GM23338 (cell line): ENCODE measurements around the gene GNAI1. TPM values are rescaled to one million over a fixed set of nuclear protein-coding genes. Genes with fewer than 3 reads are reported as not detected.

ENCODE experiments used
- ATAC-seq: fragments of 200-7000 bp; cut with Tn5 transposase; 3 replicates; pipeline ENCODE4 v1.9.1; 2020
- DNase-seq: peaks from one replicate; pipeline ENCODE4 v3.0.0-alpha.2; 2015; ENCODE audit warnings: low spot score
- H2AFZ ChIP-seq: fragments of 200-600 bp; sonication (generic); 2 replicates; pipeline ENCODE4 v1.8.0; 2016; ENCODE audit warnings: antibody characterized with exemption, mild to moderate bottlenecking, moderate library complexity
- H3F3A ChIP-seq: fragments of 200-600 bp; sonication (generic); replicated peaks from 2 replicates; pipeline ENCODE4 v1.8.0; 2017; ENCODE audit warnings: antibody characterized with exemption, mixed run types, low read depth
- H3K27ac ChIP-seq: fragments of 200-600 bp; sonication (generic); 2 replicates; pipeline ENCODE4 v1.6.1; 2016; ENCODE audit warnings: low read depth
- H3K27me3 ChIP-seq: fragments of 200-600 bp; sonication (generic); 2 replicates; pipeline ENCODE4 v1.8.0; 2016; ENCODE audit warnings: mild to moderate bottlenecking, mixed run types, moderate library complexity; ENCODE audit not compliant: insufficient read depth
- H3K36me3 ChIP-seq: fragments of 200-600 bp; sonication (generic); 2 replicates; pipeline ENCODE4 v1.8.0; 2016; ENCODE audit warnings: mild to moderate bottlenecking; ENCODE audit not compliant: insufficient read depth
- H3K4me1 ChIP-seq: fragments of 200-600 bp; sonication (generic); 2 replicates; pipeline ENCODE4 v1.8.0; 2016; ENCODE audit warnings: mild to moderate bottlenecking, moderate library complexity; ENCODE audit not compliant: insufficient read depth
- H3K4me2 ChIP-seq: fragments of 200-600 bp; sonication (generic); 2 replicates; pipeline ENCODE4 v1.7.1; 2017; ENCODE audit warnings: mixed run types
- H3K4me3 ChIP-seq: fragments of 200-600 bp; sonication (generic); 2 replicates; pipeline ENCODE4 v1.6.1; 2016; ENCODE audit warnings: mixed run types
- H3K79me2 ChIP-seq: fragments of 200-600 bp; sonication (generic); replicated peaks from 2 replicates; pipeline ENCODE4 v1.8.0; 2017; ENCODE audit warnings: mild to moderate bottlenecking; ENCODE audit not compliant: insufficient read depth
- H3K9me2 ChIP-seq: fragments of 200-600 bp; sonication (generic); 2 replicates; pipeline ENCODE4 v1.8.0; 2017; ENCODE audit not compliant: insufficient read depth
- H4K20me1 ChIP-seq: fragments of 200-600 bp; sonication (generic); replicated peaks from 2 replicates; pipeline ENCODE4 v1.8.0; 2017; ENCODE audit warnings: mild to moderate bottlenecking; ENCODE audit not compliant: insufficient read depth
- H3K27ac Mint-ChIP-seq: 2 replicates; pipeline ENCODE4 v1.8.0; 2020; ENCODE audit warnings: inconsistent platforms, mild to moderate bottlenecking, moderate library complexity, mixed read lengths
- H3K27me3 Mint-ChIP-seq: 3 replicates; pipeline ENCODE4 v1.8.0; 2022; ENCODE audit warnings: low read depth, mild to moderate bottlenecking, moderate library complexity, mixed read lengths, inconsistent platforms; ENCODE audit not compliant: insufficient read depth, poor library complexity
- H3K36me3 Mint-ChIP-seq: 3 replicates; pipeline ENCODE4 v1.8.0; 2021; ENCODE audit warnings: low read depth, mild to moderate bottlenecking, inconsistent platforms, moderate library complexity, mixed read lengths
- H3K4me1 Mint-ChIP-seq: 3 replicates; pipeline ENCODE4 v1.8.0; 2020; ENCODE audit warnings: mild to moderate bottlenecking, inconsistent platforms, mixed read lengths
- H3K4me3 Mint-ChIP-seq: 3 replicates; pipeline ENCODE4 v1.8.0; 2021; ENCODE audit warnings: moderate library complexity, mild to moderate bottlenecking, inconsistent platforms, mixed read lengths
- H3K9me3 Mint-ChIP-seq: 3 replicates; pipeline ENCODE4 v1.8.0; 2020; ENCODE audit warnings: moderate library complexity, mild to moderate bottlenecking, inconsistent platforms, mixed read lengths
- CREB1 ChIP-seq: fragments of 250-450 bp; sonication (Bioruptor Pico); IDR thresholded peaks from 2 replicates; pipeline ENCODE4 v1.5.0; 2020; ENCODE audit warnings: low read depth, mild to moderate bottlenecking, moderate library complexity
- CTCF ChIP-seq, 2 experiments: fragments of 200-600 bp in 1 of 2; sonication (generic) in 1 of 2; conservative IDR thresholded peaks; 2 replicates each; pipeline versions ENCODE4 v1.5.1 to v1.6.1; 2016 to 2017; ENCODE audit warnings: antibody characterized with exemption in 2 of 2, low read depth in 2 of 2, mild to moderate bottlenecking in 2 of 2, moderate library complexity in 1 of 2
- ETS1 ChIP-seq: IDR thresholded peaks from 2 replicates; pipeline ENCODE4 v1.6.1; 2016; ENCODE audit warnings: antibody characterized with exemption
- EZH2 ChIP-seq: fragments of 200-600 bp; sonication (generic); IDR thresholded peaks from one replicate; pipeline ENCODE4 v1.8.0; 2017; ENCODE audit warnings: antibody characterized with exemption, mild to moderate bottlenecking, low read depth; ENCODE audit not compliant: unreplicated experiment
- EZH2phosphoT487 ChIP-seq: fragments of 200-600 bp; sonication (generic); IDR thresholded peaks from one replicate; pipeline ENCODE4 v1.8.1; 2018; ENCODE audit warnings: antibody characterized with exemption; ENCODE audit not compliant: unreplicated experiment
- JUNB ChIP-seq: IDR thresholded peaks from one replicate; pipeline ENCODE4 v1.6.1; 2016; ENCODE audit warnings: antibody characterized with exemption; ENCODE audit not compliant: unreplicated experiment
- NANOG ChIP-seq: IDR thresholded peaks from 2 replicates; pipeline ENCODE4 v1.6.1; 2016; ENCODE audit warnings: antibody characterized with exemption, borderline replicate concordance
- POLR2AphosphoS5 ChIP-seq: IDR thresholded peaks from 2 replicates; pipeline ENCODE4 v1.6.1; 2016; ENCODE audit warnings: antibody characterized with exemption, low read depth
- REST ChIP-seq: IDR thresholded peaks from one replicate; pipeline ENCODE4 v1.6.1; 2018; ENCODE audit warnings: antibody characterized with exemption; ENCODE audit not compliant: unreplicated experiment
- STAT1 ChIP-seq: IDR thresholded peaks from one replicate; pipeline ENCODE4 v1.6.1; 2016; ENCODE audit warnings: antibody characterized with exemption; ENCODE audit not compliant: unreplicated experiment
- ZNF114 ChIP-seq: fragments of 250-450 bp; sonication (Bioruptor Pico); IDR thresholded peaks from 2 replicates; pipeline ENCODE4 v1.5.0; 2020; ENCODE audit warnings: mild to moderate bottlenecking, moderate library complexity
- ZNF331 ChIP-seq: fragments of 250-450 bp; sonication (Bioruptor Pico); IDR thresholded peaks from 2 replicates; pipeline ENCODE4 v1.5.0; 2020; ENCODE audit warnings: low read depth, mild to moderate bottlenecking, moderate library complexity
- ZNF462 ChIP-seq: fragments of 250-450 bp; sonication (Bioruptor Pico); IDR thresholded peaks from 2 replicates; pipeline ENCODE4 v1.5.0; 2020; ENCODE audit warnings: mild to moderate bottlenecking, moderate library complexity
- polyA plus RNA-seq: library from polyadenylated mRNA; unstranded; fragments of >200 nt; fragmentation: Nextera tagmentation; extraction: Ambion mirVana; gene quantifications from 2 replicates; pipeline ENCODE4 v1.2.1, GENCODE V29; 2016
- total RNA-seq: library from RNA; depleted of rRNA; stranded (reverse); fragments of >200 nt; shearing (Covaris generic); gene quantifications from 2 replicates; pipeline ENCODE4 v1.2.3, GENCODE V29; 2014

The GNAI1 gene
- total and polyA plus RNA-seq, 2 experiments from 2014 or later: 31.3 to 36.9 TPM

- no peak overlapping the region for H2AFZ ChIP-seq
- H3F3A ChIP-seq: no peaks in the 10 kb centered on the region
- H3K27me3 Mint-ChIP-seq: peaks cover 3% of the 10 kb centered on the region
- no peaks in the 10 kb centered on the region for H3K36me3 Mint-ChIP-seq
- no peak overlapping the region for H3K4me3 ChIP-seq
- H3K36me3 ChIP-seq: no peaks in the 10 kb centered on the region
- H3K27ac ChIP-seq: no peak overlapping the region
- TF ChIP-seq CREB1 (CRISPR knock-in tag) (no peak), ZNF331 (CRISPR knock-in tag) (no peak), ETS1 (no peak), JUNB (no peak), EZH2 (no peak), POLR2AphosphoS5 (no peak), STAT1 (no peak), NANOG (no peak), ZNF462 (CRISPR knock-in tag) (no peak), REST (no peak), EZH2phosphoT487 (no peak), CTCF (conservative IDR thresholded peaks at IDR 0.05; ENCODE audit: low read depth in 2 of 2) (no peak), ZNF114 (no peak)
- H3K4me2 ChIP-seq: peak overlapping the region; percentile 18; the same call in 1 of the 2 replicates
- H3K4me1 ChIP-seq: peaks cover 52% of the 10 kb centered on the region
- peak overlapping the region; percentile 21; the same call in 1 of the 3 replicates for H3K4me3 Mint-ChIP-seq
- no peaks in the 10 kb centered on the region for H3K9me2 ChIP-seq
- DNase-seq: no peak
- ATAC-seq: no peak
- H3K27me3 ChIP-seq: no peaks in the 10 kb centered on the region
- peak overlapping the region; percentile 19; the same call in 1 of the 2 replicates for H3K27ac Mint-ChIP-seq
- H3K79me2 ChIP-seq: peaks cover 100% of the 10 kb centered on the region
- H3K4me1 Mint-ChIP-seq: peaks cover 63% of the 10 kb centered on the region
- no peaks in the 10 kb centered on the region for H3K9me3 Mint-ChIP-seq
- 0 out of 2 replicates have a peak, but pooled peaks cover 7% of the 10 kb centered on the region for H4K20me1 ChIP-seq
Measured at GRCh38 chr7:80150611-80151273, 16.1 kb downstream of the GNAI1 start.
